Fibroblast of villous mesenchyme (primary cell): ENCODE results near the gene SORCS2. TPM values are rescaled to one million over a fixed set of nuclear protein-coding genes. Genes with fewer than 3 reads are reported as not detected.

Experiments
- DNase-seq: peaks from one replicate; pipeline ENCODE4 v3.0.0-alpha.2; 2010; ENCODE audit warnings: low read depth
- H3K4me3 ChIP-seq: 2 replicates; pipeline ENCODE4 v1.5.1; 2011; ENCODE audit warnings: low read depth, mild to moderate bottlenecking, low read length
- total RNA-seq: library from RNA; depleted of rRNA; stranded (reverse); fragments of >200 nt; gene quantifications from 2 replicates; pipeline ENCODE4 v1.2.3, GENCODE V29; 2012
- TF ChIP-seq, protein P1 (sequence below): IDR thresholded peaks from 2 replicates; pipeline ENCODE4 v1.5.1; 2012; ENCODE audit warnings: low read depth, mild to moderate bottlenecking, low read length; ENCODE audit not compliant: insufficient read depth

The SORCS2 gene
- total RNA-seq, 1 donor = under 0.01 TPM

DNA sequence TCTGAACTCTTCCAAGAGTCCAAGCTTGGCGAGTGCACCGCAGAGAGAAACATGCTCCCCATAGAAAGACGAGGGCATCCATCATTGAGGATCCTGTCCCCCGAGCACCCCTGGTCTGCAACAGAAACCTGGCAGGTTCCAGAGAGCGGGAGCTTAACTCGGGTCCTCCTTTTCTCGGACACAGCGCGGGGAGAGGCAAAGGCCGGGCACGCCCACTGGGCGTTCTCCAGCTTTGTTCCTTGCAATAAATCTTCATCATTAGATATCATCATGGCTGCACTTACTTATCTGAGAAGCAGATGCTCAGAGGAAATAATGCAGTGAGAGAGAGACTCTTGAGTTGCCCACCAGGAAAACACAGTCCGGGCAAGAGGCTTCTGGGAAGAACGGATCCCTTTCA lies 332.5 kb downstream of the SORCS2 start:
- DNase-seq = peak; percentile 5
- TF ChIP-seq, protein P1, sequence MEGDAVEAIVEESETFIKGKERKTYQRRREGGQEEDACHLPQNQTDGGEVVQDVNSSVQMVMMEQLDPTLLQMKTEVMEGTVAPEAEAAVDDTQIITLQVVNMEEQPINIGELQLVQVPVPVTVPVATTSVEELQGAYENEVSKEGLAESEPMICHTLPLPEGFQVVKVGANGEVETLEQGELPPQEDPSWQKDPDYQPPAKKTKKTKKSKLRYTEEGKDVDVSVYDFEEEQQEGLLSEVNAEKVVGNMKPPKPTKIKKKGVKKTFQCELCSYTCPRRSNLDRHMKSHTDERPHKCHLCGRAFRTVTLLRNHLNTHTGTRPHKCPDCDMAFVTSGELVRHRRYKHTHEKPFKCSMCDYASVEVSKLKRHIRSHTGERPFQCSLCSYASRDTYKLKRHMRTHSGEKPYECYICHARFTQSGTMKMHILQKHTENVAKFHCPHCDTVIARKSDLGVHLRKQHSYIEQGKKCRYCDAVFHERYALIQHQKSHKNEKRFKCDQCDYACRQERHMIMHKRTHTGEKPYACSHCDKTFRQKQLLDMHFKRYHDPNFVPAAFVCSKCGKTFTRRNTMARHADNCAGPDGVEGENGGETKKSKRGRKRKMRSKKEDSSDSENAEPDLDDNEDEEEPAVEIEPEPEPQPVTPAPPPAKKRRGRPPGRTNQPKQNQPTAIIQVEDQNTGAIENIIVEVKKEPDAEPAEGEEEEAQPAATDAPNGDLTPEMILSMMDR = no peak
- H3K4me3 ChIP-seq = no peak overlapping the region

DNA sequence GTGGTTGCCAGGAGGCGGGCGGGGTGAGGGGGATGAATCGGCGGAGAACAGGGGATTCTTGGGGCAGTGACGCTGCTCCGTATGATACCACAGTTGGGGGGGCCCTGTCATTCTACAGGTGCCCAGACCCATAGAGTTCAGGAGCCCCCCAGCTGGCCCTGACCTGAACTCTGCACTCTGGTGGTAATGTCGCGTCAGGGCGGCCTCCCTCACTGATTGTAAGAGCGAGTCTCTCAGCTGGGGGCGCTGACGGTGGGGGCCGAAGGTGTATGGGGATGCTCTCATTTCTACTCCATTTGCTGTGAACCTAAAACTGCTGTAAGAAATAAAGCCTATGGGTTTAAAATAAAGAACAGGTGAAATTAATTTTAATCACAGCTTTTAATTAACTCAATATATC lies 334.2 kb downstream of the SORCS2 start:
- no peak for DNase-seq
- TF ChIP-seq, protein P1 = no peak
- no peak overlapping the region for H3K4me3 ChIP-seq

DNA sequence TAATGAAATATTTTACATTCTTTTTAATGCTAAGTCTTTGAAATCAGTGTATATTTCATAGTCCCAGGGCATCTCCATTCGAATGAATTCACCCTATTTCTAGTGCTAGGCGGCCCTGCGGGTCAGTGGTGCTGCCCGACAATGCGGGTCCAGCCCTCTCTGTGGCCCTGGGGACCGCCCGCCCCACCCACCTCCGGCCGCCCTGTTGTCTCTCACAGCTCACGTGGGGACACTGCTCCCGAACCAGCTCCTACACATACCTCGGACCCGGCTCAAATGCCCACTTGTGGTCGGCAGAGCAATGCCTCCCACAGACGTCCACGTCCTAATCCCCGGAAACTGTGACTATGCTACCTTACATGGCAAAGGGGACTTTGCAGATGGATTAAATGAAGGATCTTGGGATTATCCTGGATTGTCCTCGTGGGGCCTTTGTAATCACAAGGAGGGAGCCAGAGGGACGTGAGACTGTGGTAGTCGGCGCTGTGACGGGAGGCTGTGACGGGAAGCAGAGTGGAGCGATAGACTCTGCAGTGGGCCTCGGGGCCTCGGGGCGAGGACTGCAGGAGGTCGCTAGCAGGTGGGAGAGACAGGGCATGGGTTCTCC lies 334.7 kb downstream of the SORCS2 start:
- TF ChIP-seq, protein P1 = no peak
- H3K4me3 ChIP-seq = no peak overlapping the region
- DNase-seq = no peak

DNA sequence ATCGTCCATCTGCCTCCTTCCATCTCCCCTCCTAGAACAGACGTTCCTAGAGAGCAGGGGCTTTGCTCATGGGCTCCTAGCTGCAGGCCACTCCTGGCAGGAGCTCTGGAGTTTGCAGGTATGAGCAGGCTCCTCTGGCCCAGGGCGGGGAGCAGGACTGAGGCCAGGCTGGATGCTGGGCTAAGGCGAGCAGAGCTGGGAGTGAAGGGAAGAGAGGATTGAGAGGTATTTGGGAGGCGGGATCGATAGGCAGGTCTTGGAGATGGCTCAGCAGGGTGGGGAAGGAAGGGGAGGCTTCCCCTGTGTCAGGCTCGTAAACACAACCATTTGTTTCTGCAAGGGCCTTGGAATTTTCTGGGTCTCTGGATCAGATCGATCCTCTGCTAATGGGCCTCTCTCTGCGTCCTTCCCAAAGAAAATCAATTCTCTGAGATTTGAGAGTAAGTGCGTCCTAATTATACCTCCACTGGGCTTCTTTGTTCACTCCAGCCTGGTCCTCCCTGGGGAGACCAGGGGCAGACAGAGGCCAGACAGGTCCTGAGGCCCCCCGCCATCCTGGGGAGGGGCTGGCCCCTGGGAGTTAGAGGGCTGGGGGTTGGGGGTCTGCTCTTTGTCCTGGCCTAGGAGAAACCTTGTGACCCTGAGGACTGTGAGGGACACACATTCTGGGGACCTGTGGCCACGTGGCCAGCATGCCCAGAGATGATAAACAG lies 337.2 kb downstream of the SORCS2 start:
- TF ChIP-seq, protein P1 = no peak
- no peak overlapping the region for H3K4me3 ChIP-seq
- no peak for DNase-seq

DNA sequence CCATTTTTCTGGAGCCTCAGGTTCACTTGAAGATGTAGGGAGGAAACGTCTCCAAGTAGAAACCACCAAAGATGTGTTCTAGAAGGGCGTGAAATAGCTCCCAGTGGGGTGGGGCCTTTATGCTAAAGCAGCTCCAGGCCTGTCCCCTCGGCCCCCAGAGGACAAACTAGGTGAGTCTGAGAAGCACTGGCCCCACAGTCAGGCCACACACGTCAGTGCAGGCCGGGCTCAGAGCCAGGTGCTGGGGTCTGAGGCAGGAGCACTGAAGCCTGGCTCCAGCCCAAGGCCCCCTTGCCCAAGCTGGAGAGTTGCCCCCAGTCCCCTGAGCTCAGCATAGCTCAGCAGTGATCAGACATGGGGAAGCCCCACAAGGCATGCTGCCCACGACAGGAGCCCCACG lies 337.7 kb downstream of the SORCS2 start:
- H3K4me3 ChIP-seq = no peak overlapping the region
- TF ChIP-seq, protein P1 = no peak
- no peak for DNase-seq

DNA sequence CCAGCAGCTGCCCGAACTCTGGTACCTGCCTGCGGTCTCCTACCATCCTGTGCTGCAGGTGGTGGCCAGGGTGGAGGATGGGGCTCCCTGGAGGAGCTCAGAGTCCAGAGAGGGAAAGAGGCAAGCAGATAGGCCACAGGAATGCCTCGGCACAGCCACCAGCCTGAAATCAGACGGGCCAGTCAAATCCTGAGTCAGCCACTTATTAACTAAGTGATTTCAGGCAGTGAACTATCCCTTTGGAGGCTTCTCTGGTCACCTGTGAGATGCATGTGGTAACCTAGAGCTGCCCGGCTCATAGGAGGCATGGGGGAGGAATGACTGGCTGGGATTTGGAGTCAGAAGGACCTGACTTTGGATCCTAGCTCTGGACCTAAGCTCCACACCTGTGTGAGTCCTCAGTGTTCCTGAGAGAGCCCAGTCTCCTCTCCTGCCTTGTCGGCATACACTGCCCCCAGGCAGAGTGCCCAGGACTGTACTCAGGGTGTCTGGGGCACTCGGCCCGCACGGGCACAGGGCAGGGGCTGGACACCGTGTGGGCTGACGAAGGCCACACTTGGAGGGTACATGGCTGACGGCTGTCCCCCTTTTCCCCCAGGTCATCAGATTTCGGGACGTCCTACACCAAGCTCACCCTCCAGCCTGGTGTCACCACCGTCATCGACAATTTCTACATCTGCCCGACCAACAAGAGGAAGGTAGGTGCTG lies 338.7 kb downstream of the SORCS2 start:
- DNase-seq = no peak
- TF ChIP-seq, protein P1 = no peak
- H3K4me3 ChIP-seq = no peak overlapping the region
